Pulmonary artery endothelial cell (primary cell): ENCODE measurements around the gene SPATA31C1. TPM values are rescaled to one million over a fixed set of nuclear protein-coding genes. Genes with fewer than 3 reads are reported as not detected.
"Not testable (repeated sequence)": the region's sequence is repeated elsewhere in the genome, so short reads cannot be mapped to it uniquely, and the experiment has no call there.

Source experiments
- DNase-seq: peaks from one replicate; pipeline ENCODE4 v3.0.0-alpha.2; 2011; ENCODE audit warnings: low read depth, low spot score
- total RNA-seq: library from RNA; depleted of rRNA; stranded (reverse); fragments of >200 nt; gene quantifications from 2 replicates; pipeline ENCODE4 v1.2.3, GENCODE V29; 2014

The SPATA31C1 gene
- not detected in 2 replicates for total RNA-seq

GRCh38 chr9:87917662-87918061, at the start of gene SPATA31C1:
Gene SPATA31C1 (plus strand): TSS chr9:87917962.
- not testable (repeated sequence) for DNase-seq

- no peak for DNase-seq
Measured at GRCh38 chr9:87868175-87868574, 49.6 kb upstream of the SPATA31C1 start.

- no peak for DNase-seq
Measured at GRCh38 chr9:87868635-87869034, 49.1 kb upstream of the SPATA31C1 start.

GRCh38 chr9:87869082-87869481, 48.7 kb upstream of the SPATA31C1 start:
- DNase-seq, result no peak

GRCh38 chr9:87871425-87872078, 46.2 kb upstream of the SPATA31C1 start:
- DNase-seq, result no peak

- DNase-seq, result no peak
Measured at GRCh38 chr9:87872079-87872624, 45.6 kb upstream of the SPATA31C1 start.

- DNase-seq, result no peak
Measured at GRCh38 chr9:87873607-87874303, 44.0 kb upstream of the SPATA31C1 start.

- DNase-seq, result no peak
Measured at GRCh38 chr9:87874304-87874623, 43.5 kb upstream of the SPATA31C1 start.

GRCh38 chr9:87875060-87875459, 42.7 kb upstream of the SPATA31C1 start:
- DNase-seq, result no peak

- no peak for DNase-seq
Measured at GRCh38 chr9:87875831-87876545, 41.8 kb upstream of the SPATA31C1 start.

- DNase-seq, result no peak
Measured at GRCh38 chr9:87876708-87877107, 41.1 kb upstream of the SPATA31C1 start.

- no peak for DNase-seq
Measured at GRCh38 chr9:87878989-87879511, 38.7 kb upstream of the SPATA31C1 start.

GRCh38 chr9:87880116-87880515, 37.6 kb upstream of the SPATA31C1 start:
- no peak for DNase-seq

- no peak for DNase-seq
Measured at GRCh38 chr9:87880683-87881082, 37.1 kb upstream of the SPATA31C1 start.

- no peak for DNase-seq
Measured at GRCh38 chr9:87882627-87883026, 35.1 kb upstream of the SPATA31C1 start, which contains the start of gene SPATA31E1. Gene SPATA31E1 (plus strand): TSS chr9:87882877. CDS start chr9:87882892, 15 bp downstream.

- DNase-seq, result no peak
Measured at GRCh38 chr9:87883274-87883673, 34.5 kb upstream of the SPATA31C1 start.

- DNase-seq, result no peak
Measured at GRCh38 chr9:87883990-87884389, 33.8 kb upstream of the SPATA31C1 start.

GRCh38 chr9:87884578-87885459, 32.9 kb upstream of the SPATA31C1 start:
- DNase-seq, result no peak

- DNase-seq, result no peak
Measured at GRCh38 chr9:87885484-87886189, 32.1 kb upstream of the SPATA31C1 start.

GRCh38 chr9:87886210-87886932, 31.4 kb upstream of the SPATA31C1 start:
- DNase-seq, result no peak
